ENCODE measurements around the gene ATXN3L. TPM values are rescaled to one million over a fixed set of nuclear protein-coding genes. Genes with fewer than 3 reads are reported as not detected.
A peak's percentile ranks its signal among the peaks of the same experiment; 100 is the strongest.

ATXN3L gene
- polyA plus RNA-seq, 3 donors = not detected

DNA sequence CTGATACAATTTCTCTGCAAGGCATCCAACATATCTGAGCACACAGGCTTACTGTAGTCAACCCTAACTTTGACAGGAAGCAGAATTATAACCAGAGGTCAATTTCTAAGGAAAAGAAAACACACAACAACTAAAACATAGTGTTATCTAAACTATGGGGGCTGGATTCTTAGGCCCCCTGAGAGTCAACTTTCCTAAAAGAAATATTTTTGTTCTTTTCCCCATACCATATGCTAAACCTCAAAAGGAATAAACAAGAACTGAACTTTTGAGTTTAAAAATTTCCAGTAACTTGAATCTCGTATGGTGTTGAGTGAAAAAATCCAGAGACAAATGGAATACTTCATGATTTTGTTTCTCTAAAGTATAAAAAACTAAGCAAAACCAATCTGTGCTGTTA lies 42.9 kb downstream of the ATXN3L start:
- peak in 3 of 11 donors; percentile 31 to 73 (median 63) for DNase-seq (ENCODE audit: extremely low read depth in 1 of 11, low read depth in 9 of 11, low spot score in 4 of 11)

GRCh38 chrX:13275031-13275430 lies 44.8 kb downstream of the ATXN3L start:
- no peak for DNase-seq (ENCODE audit: extremely low read depth in 1 of 11, low read depth in 9 of 11, low spot score in 4 of 11)

GRCh38 chrX:13272426-13272825 lies 47.4 kb downstream of the ATXN3L start:
- no peak for DNase-seq (ENCODE audit: extremely low read depth in 1 of 11, low read depth in 9 of 11, low spot score in 4 of 11)

DNA sequence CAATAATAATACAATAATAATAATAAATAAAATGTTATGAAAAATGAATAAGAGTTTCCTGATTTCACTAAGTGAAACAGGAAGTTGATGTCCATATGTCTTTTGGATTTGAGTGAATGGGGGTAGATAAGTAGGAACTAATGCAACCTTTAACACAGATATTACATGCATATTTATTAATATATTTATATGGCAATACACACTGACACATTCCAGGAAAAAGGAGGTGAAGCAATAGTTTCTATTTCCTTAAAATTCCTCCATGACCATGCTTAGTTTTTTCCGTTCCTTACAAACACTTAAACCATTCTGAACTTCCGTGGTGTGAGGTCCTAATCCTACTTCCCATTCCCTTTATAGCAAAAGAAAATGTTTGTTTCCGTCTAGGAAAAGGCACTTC lies 48.3 kb downstream of the ATXN3L start:
- no peak for DNase-seq (ENCODE audit: extremely low read depth in 1 of 11, low read depth in 9 of 11, low spot score in 4 of 11)

GRCh38 chrX:13270360-13270759 lies 49.5 kb downstream of the ATXN3L start:
- DNase-seq (ENCODE audit: extremely low read depth in 1 of 11, low read depth in 9 of 11, low spot score in 4 of 11) = no peak

GRCh38 chrX:13268874-13269273 lies 51.0 kb downstream of the ATXN3L start:
- DNase-seq (ENCODE audit: extremely low read depth in 1 of 11, low read depth in 9 of 11, low spot score in 4 of 11) = no peak

Other genes with a start within 250 kb of the ATXN3L start
- 10 to 100 TPM; 18.3 to 19.5 (median 19.2) TPM for gene EGFL6, start 249.5 kb upstream of the ATXN3L start, polyA plus RNA-seq (ENCODE audit: insufficient read length in 3 of 3)

Data from renal cortex interstitium (tissue), 11 donors.